ENCODE results near the gene SECISBP2L.

The SECISBP2L gene

DNA sequence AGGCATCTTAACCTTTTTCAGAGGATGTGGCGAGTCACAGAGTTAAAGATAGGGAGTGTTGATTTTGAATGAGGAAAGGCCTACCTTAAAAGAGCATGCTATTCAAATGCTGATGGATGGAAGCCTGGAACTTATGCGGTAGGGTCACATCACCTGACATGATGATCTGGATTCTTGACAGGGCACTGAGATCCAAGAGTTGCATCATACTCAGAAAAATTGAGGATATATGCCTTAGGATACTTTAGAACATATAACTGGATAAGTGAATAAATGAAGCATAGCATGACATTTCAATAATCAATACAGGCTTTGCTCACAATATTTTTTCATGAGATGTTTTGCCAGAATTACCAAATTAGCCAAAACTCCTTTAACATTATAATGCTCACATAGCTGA, 20.1 kb upstream of the SECISBP2L start:
- TF ChIP-seq ZBTB7A (IDR thresholded peaks at IDR 0.05; ENCODE audit: low read depth): no peak
- TF ChIP-seq RAD21 (IDR thresholded peaks at IDR 0.05; ENCODE audit: low read depth): no peak
- TF ChIP-seq TAF1 (IDR thresholded peaks at IDR 0.05; ENCODE audit: low read depth): no peak
- no peak for TF ChIP-seq USF1 (IDR thresholded peaks at IDR 0.05)
- TF ChIP-seq CREB1 (IDR thresholded peaks at IDR 0.05; ENCODE audit: low read depth): no peak
- TF ChIP-seq, protein P1, sequence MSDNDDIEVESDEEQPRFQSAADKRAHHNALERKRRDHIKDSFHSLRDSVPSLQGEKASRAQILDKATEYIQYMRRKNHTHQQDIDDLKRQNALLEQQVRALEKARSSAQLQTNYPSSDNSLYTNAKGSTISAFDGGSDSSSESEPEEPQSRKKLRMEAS (IDR thresholded peaks at IDR 0.05): no peak
- TF ChIP-seq EGR1 (IDR thresholded peaks at IDR 0.05): no peak
- no peak for TF ChIP-seq TEAD4 (IDR thresholded peaks at IDR 0.05)

GRCh38 chr15:49064884-49065283, 18.6 kb upstream of the SECISBP2L start:
- TF ChIP-seq ZBTB7A (IDR thresholded peaks at IDR 0.05; ENCODE audit: low read depth) (no peak), EGR1 (IDR thresholded peaks at IDR 0.05) (no peak), TCF12 (IDR thresholded peaks at IDR 0.05; ENCODE audit: low read depth) (no peak), RAD21 (IDR thresholded peaks at IDR 0.05; ENCODE audit: low read depth) (no peak), YY1 (IDR thresholded peaks at IDR 0.05; ENCODE audit: low read depth) (no peak), EP300 (IDR thresholded peaks at IDR 0.05; ENCODE audit: borderline replicate concordance) (no peak), CREB1 (IDR thresholded peaks at IDR 0.05; ENCODE audit: low read depth) (no peak), TAF1 (IDR thresholded peaks at IDR 0.05; ENCODE audit: low read depth) (no peak), REST (IDR thresholded peaks at IDR 0.05; ENCODE audit: low read depth) (no peak), USF1 (IDR thresholded peaks at IDR 0.05) (no peak), FOXM1 (IDR thresholded peaks at IDR 0.05; ENCODE audit: borderline replicate concordance, low read depth) (no peak), TEAD4 (IDR thresholded peaks at IDR 0.05) (no peak), NFIC (IDR thresholded peaks at IDR 0.05) (no peak), CEBPB (IDR thresholded peaks at IDR 0.05) (no peak)
- TF ChIP-seq, protein P1 (IDR thresholded peaks at IDR 0.05): no peak

- TF ChIP-seq USF1 (IDR thresholded peaks at IDR 0.05) (no peak), TAF1 (IDR thresholded peaks at IDR 0.05; ENCODE audit: low read depth) (no peak), TEAD4 (IDR thresholded peaks at IDR 0.05) (no peak), TCF12 (IDR thresholded peaks at IDR 0.05; ENCODE audit: low read depth) (no peak), RAD21 (IDR thresholded peaks at IDR 0.05; ENCODE audit: low read depth) (no peak), EGR1 (IDR thresholded peaks at IDR 0.05) (no peak), EP300 (IDR thresholded peaks at IDR 0.05; ENCODE audit: borderline replicate concordance) (no peak), FOXM1 (IDR thresholded peaks at IDR 0.05; ENCODE audit: borderline replicate concordance, low read depth) (no peak), REST (IDR thresholded peaks at IDR 0.05; ENCODE audit: low read depth) (no peak), CREB1 (IDR thresholded peaks at IDR 0.05; ENCODE audit: low read depth) (no peak), NFIC (IDR thresholded peaks at IDR 0.05) (no peak), YY1 (IDR thresholded peaks at IDR 0.05; ENCODE audit: low read depth) (no peak), ZBTB7A (IDR thresholded peaks at IDR 0.05; ENCODE audit: low read depth) (no peak), CEBPB (IDR thresholded peaks at IDR 0.05) (no peak)
- TF ChIP-seq, protein P1 (IDR thresholded peaks at IDR 0.05): no peak
These were observed 18.0 kb upstream of the SECISBP2L start for GRCh38 chr15:49064281-49064653.

DNA sequence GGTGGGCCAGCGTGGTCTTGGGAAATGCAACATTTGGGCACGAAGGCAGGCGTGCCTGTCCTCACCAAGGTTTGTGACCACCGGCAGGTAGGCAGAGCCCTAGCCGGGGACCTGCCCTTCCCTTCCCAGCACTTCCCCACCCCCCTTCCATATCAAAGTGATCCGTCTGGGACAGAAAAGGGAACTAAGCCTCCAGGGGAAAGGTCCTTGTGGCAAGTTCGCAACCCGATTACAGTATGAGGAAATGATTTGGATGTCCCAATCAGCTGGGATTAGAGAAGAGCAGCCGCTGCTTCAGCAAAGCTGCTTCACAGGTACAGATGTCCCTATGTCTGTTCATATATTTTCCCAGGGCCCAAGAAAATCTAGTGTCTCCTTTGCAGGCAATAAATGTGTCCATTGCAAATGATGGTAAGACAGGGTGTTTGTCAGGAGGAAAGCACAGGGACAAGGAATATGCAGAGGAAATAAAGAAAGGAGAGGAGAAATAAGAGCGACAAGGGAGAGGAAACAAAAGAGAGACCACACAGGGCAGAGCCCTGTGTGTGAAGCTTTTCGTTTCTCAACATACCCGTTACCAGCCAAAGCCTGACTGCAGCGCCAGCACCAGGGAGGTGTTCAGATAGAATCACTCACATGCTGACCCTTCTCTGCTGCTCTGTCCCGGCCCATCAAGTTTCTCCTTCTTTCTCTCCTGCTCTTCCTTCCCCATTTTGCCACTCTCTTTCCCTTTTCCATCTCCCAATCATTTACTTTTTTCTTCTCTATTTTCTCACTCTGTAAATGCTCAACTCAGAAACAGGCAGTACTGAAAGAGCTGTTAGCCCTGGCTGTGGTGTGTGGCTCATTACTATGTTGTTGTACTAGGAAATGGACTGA, 17.4 kb upstream of the SECISBP2L start:
- TF ChIP-seq CREB1 (IDR thresholded peaks at IDR 0.05; ENCODE audit: low read depth): no peak
- TF ChIP-seq RAD21 (IDR thresholded peaks at IDR 0.05; ENCODE audit: low read depth): no peak
- TF ChIP-seq FOXM1 (IDR thresholded peaks at IDR 0.05; ENCODE audit: borderline replicate concordance, low read depth): no peak
- TF ChIP-seq, protein P1 (IDR thresholded peaks at IDR 0.05): no peak
- no peak for TF ChIP-seq TEAD4 (IDR thresholded peaks at IDR 0.05)

DNA sequence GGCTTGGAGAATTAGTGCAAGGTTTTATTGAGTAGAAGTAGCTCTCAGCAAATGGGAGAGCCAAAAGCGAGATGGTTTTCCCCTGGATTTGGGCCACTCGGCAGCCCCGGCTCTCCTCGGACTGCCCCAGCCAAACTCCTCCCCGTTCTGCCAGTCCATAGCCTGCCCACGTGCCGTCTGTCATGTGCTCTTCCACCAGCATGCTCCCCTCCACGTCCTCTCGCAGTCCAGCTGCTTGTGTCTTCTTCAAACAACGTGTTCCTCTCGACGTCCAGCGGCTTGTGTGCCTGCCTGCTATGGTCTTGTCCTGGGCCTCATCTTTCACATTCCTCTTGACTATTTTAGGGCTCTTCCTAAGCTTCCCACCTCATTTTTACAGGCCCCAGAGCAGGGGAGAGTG, 16.7 kb upstream of the SECISBP2L start:
- TF ChIP-seq TCF12 (IDR thresholded peaks at IDR 0.05; ENCODE audit: low read depth): no peak
- TF ChIP-seq RAD21 (IDR thresholded peaks at IDR 0.05; ENCODE audit: low read depth): no peak
- no peak for TF ChIP-seq NFIC (IDR thresholded peaks at IDR 0.05)
- TF ChIP-seq, protein P1 (IDR thresholded peaks at IDR 0.05): no peak
- TF ChIP-seq TAF1 (IDR thresholded peaks at IDR 0.05; ENCODE audit: low read depth): no peak
